GM19463 (cell line): ENCODE measurements around the gene TOP3B.

ENCODE experiments used
- ATAC-seq: cut with Tn5 transposase; IDR thresholded peaks from one replicate; pipeline ENCODE4 v1.9.1; 2021; ENCODE audit warnings: mild to moderate bottlenecking, moderate library complexity; ENCODE audit not compliant: unreplicated experiment

Gene TOP3B

DNA sequence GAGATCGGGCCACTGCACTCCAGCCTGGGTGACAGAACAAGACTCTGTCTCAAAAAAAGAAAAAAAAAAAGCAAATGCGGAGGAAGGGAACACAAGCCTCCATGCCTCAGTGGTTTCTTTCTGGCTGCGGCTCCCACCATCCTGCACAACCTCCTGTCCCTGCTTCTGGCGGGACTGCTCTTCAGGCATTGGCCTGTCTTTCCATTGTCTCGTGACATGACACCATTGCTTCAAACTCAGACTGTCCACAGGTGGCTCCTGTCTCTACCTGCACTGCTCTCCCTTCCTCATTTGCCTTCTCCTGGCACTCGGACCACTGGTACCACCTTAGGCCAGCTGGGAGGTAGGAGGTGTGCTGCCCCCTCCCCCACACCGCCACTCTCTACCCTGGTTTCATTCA, 19.3 kb downstream of the TOP3B start:
- no peak for ATAC-seq

- ATAC-seq = no peak
Observed at GRCh38 chr22:21962655-21962949, 20.0 kb downstream of the TOP3B start.

DNA sequence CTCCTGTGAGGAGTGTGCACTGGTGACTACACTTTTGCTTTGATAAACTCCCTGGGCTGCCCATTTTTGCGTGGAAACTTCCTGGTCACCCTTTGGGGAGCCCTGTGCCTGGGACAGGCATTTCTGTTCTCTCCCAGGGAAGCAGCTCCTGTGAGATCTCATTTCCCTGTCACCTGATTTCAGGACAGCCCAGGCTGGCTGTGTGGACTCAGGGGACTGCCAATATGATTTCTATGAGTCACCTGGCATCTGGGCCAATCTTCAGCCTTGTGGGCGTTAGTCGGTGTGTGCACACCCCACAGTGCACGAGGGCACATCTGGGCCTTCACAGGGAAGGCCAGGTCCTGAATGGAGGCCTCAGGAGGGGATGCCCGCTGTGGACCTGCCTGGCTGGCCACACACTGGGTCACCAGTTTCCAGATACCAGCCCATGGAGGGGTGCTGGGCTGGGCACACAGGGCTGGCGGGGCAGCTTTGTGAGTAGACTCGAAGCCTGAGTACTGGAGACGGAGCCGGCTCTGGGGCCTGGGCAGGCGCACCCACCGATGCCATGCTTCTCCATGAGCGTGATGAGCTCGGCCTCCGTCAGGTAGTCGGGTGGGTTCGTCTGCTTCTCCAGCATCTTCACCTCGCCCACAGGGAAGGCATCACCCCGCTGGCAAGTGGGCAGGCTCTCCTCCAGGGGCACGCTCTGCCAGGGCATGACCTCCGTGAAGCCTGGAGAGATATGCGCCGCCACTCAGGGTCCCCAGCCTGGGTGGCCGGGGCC, 20.5 kb downstream of the TOP3B start:
- ATAC-seq = no peak

- no peak for ATAC-seq
Observed at GRCh38 chr22:21961127-21961867, 21.3 kb downstream of the TOP3B start.

DNA sequence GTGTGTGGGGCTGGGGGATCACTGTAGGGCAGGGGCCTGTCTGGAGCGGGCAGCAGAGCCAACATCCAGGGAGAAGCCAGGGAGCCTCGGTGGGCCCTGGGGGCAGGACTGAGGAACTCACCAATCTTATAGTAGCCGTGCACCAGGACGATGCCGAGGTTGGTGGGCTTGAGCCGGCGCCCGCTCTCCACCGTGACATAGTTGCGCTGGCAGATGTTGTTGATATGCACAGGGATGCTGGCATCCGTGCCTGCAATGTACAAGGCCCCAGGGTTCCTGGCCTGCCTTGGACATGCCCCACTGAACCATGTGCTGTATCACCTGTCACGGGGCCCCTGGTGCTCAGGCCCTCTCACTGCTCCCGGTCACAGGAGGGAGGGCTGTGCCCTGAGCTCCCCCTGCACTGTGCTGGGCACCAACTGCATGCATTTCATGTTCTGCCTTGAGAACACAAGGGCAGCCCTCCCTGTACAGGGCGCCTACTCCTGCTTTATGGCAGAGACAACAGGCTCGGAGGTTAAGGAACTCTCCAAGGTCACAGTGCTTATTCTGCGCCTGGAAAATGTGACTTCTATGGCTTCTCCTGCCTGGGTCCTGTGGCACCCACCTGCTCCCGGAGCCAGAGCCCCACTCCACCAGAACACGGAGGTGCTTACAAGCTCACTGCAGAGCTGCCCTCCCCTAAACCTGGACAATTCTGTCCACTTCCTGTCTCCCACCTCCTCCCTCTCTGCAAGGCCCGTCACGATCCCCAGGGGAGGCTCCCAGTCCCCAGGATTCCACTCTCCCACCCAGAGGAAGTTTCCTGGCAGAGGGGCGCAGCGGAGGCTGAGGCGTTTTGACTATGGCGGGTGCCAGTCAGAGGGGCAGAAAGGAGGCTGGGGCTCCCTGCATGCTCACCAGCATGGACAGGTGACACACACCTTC, 22.1 kb downstream of the TOP3B start:
- ATAC-seq = no peak

DNA sequence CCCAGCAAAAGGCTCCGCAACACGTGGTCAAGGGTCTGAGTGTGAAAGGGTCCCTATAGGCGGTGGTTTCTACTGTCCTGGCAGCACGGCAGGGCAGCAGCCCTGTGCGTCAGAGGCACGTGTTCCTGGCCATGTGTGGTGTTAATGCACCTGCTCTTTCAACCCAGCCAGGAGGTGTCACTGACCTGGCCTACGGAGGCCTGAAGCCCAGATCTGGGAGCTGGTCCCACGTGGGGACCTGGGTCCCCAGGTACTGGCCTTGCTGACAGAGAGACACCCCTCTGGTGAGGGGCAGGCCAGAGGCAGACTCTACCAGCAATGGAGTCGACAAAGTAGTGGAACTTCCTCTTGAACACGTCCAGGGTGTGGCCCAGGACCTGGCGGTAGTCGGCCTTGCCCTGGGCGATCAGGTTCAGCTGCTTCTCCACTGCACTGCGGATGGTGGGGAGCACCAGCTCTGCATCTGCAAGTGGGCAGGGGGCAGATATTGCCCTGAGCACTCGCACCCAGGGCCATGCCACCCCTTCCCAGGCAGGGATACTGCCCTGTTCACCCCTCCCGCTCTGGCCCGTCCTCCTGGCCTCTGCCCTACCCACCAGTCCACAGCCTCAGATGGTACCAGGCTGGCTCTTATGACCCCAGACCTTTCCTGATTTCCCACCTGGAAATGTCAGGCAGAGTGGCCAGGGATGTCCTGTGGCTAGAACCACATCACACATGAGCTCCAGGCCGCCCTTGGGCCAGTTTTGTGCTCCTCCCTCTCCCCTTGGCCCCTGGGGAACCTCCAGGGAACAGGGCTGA, 23.1 kb downstream of the TOP3B start:
- ATAC-seq = no peak

- ATAC-seq = no peak
Observed at GRCh38 chr22:21958360-21959273, 24.0 kb downstream of the TOP3B start.

GRCh38 chr22:21952586-21953571, 29.7 kb downstream of the TOP3B start, which contains the start of gene PPM1F:
Gene PPM1F (minus strand): TSS chr22:21952848. CDS start chr22:21946048, 6,800 bp downstream.
- ATAC-seq = peak; percentile 68

GRCh38 chr22:21951931-21952465, 30.6 kb downstream of the TOP3B start:
- no peak for ATAC-seq

DNA sequence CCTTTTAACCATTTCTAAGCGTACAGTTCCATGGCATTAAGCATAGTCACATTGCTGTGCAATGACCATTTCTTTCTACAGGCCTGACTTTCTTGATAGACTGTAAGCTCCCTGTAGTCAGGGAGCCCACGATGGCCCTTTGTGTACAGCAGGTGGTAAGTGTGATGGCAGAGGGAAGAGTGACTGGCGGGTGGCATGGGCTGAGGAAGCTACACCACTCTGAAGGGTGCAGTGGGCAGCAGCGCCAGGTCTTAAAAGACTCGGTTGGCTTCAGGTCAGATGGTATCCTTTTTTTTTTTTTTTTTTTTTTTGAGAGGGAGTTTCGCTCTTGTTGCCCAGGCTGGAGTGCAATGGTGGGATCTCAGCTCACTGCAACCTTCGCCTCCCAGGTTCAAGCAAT, 31.5 kb downstream of the TOP3B start:
- ATAC-seq = no peak

GRCh38 chr22:21949948-21950347, 32.6 kb downstream of the TOP3B start:
- ATAC-seq = no peak

DNA sequence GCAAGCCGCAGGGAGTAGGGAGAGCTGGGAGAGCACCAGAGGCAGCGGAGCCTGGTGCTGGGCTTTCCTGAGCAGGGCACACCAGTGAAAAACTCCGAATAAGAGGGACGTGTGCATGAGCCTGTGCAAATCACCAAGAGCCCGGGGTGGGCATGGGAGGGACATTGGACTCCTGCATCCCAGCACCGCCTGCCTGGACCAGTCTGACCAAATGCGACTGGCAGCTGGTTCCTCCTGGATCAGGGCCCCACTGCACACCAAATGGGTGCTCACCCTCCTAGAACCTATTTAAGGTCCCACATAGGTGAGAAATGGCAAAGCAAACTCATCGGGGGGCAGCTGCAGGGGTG, 33.0 kb downstream of the TOP3B start:
- no peak for ATAC-seq

GRCh38 chr22:21948824-21949568, 33.6 kb downstream of the TOP3B start:
- no peak for ATAC-seq

GRCh38 chr22:21948390-21948789, 34.2 kb downstream of the TOP3B start:
- no peak for ATAC-seq

- ATAC-seq = no peak
Observed at GRCh38 chr22:21947040-21948014, 35.3 kb downstream of the TOP3B start.

- ATAC-seq = no peak
Observed at GRCh38 chr22:21946262-21946925, 36.2 kb downstream of the TOP3B start.
